Mononuclear cell (primary cell): Measurements from ENCODE around the gene PKIG. TPM values are rescaled to one million over a fixed set of nuclear protein-coding genes. Genes with fewer than 3 reads are reported as not detected.
"Not testable (repeated sequence)": the region's sequence is repeated elsewhere in the genome, so short reads cannot be mapped to it uniquely, and the experiment has no call there.

ENCODE experiments used
- H3K27me3 ChIP-seq: 2 replicates; pipeline ENCODE4 v1.6.0; 2011; ENCODE audit warnings: low read length, control low read depth; ENCODE audit not compliant: insufficient read depth
- H3K4me1 ChIP-seq: 2 replicates; pipeline ENCODE4 v1.5.1; 2011; ENCODE audit warnings: mild to moderate bottlenecking, low read length, control low read depth; ENCODE audit not compliant: insufficient read depth
- H3K4me3 ChIP-seq: 2 replicates; pipeline ENCODE4 v1.5.1; 2011; ENCODE audit warnings: mild to moderate bottlenecking, low read length, moderate library complexity
- H3K9me3 ChIP-seq: 2 replicates; pipeline ENCODE4 v1.5.1; 2011; ENCODE audit warnings: low read depth, mild to moderate bottlenecking, control low read depth, low read length
- total RNA-seq: library from RNA; depleted of rRNA; stranded (reverse); fragments of >200 nt; gene quantifications from one replicate; pipeline ENCODE4 v1.2.3, GENCODE V29; 2012

The PKIG gene
- total RNA-seq, 1 donor: 6.9 TPM

- Histone ChIP-seq H3K27me3 (no peaks in the 10 kb centered on the region), H3K4me1 (peaks cover 58% of the 10 kb centered on the region)
Observed at GRCh38 chr20:44583157-44583556, 778 bp downstream of the PKIG start.

GRCh38 chr20:44584162-44584561 lies 1.8 kb downstream of the PKIG start:
- Histone ChIP-seq H3K27me3 (no peaks in the 10 kb centered on the region), H3K4me3 (no peak overlapping the region), H3K4me1 (peaks cover 58% of the 10 kb centered on the region), H3K9me3 (no peaks in the 10 kb centered on the region)

More at GRCh38 chr20:44583157-44583556, 778 bp downstream of the PKIG start:
- H3K9me3 ChIP-seq: no peaks in the 10 kb centered on the region
- H3K4me3 ChIP-seq: peak overlapping the region; percentile 25

GRCh38 chr20:44585057-44585963 lies 2.9 kb downstream of the PKIG start:
- peaks cover 50% of the 10 kb centered on the region for H3K4me1 ChIP-seq
- H3K27me3 ChIP-seq: no peaks in the 10 kb centered on the region
- H3K9me3 ChIP-seq: no peaks in the 10 kb centered on the region
- H3K4me3 ChIP-seq: no peak overlapping the region

GRCh38 chr20:44586289-44586911 lies 4.0 kb downstream of the PKIG start:
- Histone ChIP-seq H3K4me3 (no peak overlapping the region), H3K9me3 (no peaks in the 10 kb centered on the region), H3K4me1 (peaks cover 48% of the 10 kb centered on the region), H3K27me3 (no peaks in the 10 kb centered on the region)

GRCh38 chr20:44587035-44587980 lies 4.9 kb downstream of the PKIG start:
- no peaks in the 10 kb centered on the region for H3K27me3 ChIP-seq
- H3K9me3 ChIP-seq: no peaks in the 10 kb centered on the region
- H3K4me1 ChIP-seq: peaks cover 43% of the 10 kb centered on the region
- H3K4me3 ChIP-seq: no peak overlapping the region

GRCh38 chr20:44588321-44588720 lies 5.9 kb downstream of the PKIG start:
- not testable (repeated sequence) for H3K4me3 ChIP-seq, H3K27me3 ChIP-seq, H3K9me3 ChIP-seq
- H3K4me1 ChIP-seq: peaks cover 38% of the 10 kb centered on the region

- Histone ChIP-seq H3K4me1 (peaks cover 50% of the 10 kb centered on the region), H3K9me3 (no peaks in the 10 kb centered on the region), H3K4me3 (no peak overlapping the region), H3K27me3 (no peaks in the 10 kb centered on the region)
Observed at GRCh38 chr20:44589537-44589936, 7.2 kb downstream of the PKIG start.

GRCh38 chr20:44590980-44591778 lies 8.8 kb downstream of the PKIG start:
- Histone ChIP-seq H3K27me3 (no peaks in the 10 kb centered on the region), H3K9me3 (no peaks in the 10 kb centered on the region)

GRCh38 chr20:44592366-44592765 lies 10.0 kb downstream of the PKIG start:
- peaks cover 41% of the 10 kb centered on the region for H3K4me1 ChIP-seq

More at GRCh38 chr20:44590980-44591778, 8.8 kb downstream of the PKIG start:
- Histone ChIP-seq H3K4me3 (no peak overlapping the region), H3K4me1 (peaks cover 42% of the 10 kb centered on the region)

GRCh38 chr20:44593751-44594150 lies 11.4 kb downstream of the PKIG start:
- Histone ChIP-seq H3K4me3 (no peak overlapping the region), H3K9me3 (no peaks in the 10 kb centered on the region), H3K27me3 (no peaks in the 10 kb centered on the region), H3K4me1 (peaks cover 49% of the 10 kb centered on the region)

More at GRCh38 chr20:44592366-44592765, 10.0 kb downstream of the PKIG start:
- Histone ChIP-seq H3K9me3 (no peaks in the 10 kb centered on the region), H3K4me3 (no peak overlapping the region), H3K27me3 (no peaks in the 10 kb centered on the region)

GRCh38 chr20:44594730-44595129 lies 12.4 kb downstream of the PKIG start:
- no peak overlapping the region for H3K4me3 ChIP-seq
- peaks cover 59% of the 10 kb centered on the region for H3K4me1 ChIP-seq
- no peaks in the 10 kb centered on the region for H3K9me3 ChIP-seq

GRCh38 chr20:44596010-44596409 lies 13.6 kb downstream of the PKIG start:
- H3K4me1 ChIP-seq: peaks cover 72% of the 10 kb centered on the region
- no peak overlapping the region for H3K4me3 ChIP-seq
- H3K27me3 ChIP-seq: no peaks in the 10 kb centered on the region
- no peaks in the 10 kb centered on the region for H3K9me3 ChIP-seq

More at GRCh38 chr20:44594730-44595129, 12.4 kb downstream of the PKIG start:
- H3K27me3 ChIP-seq: no peaks in the 10 kb centered on the region

- Histone ChIP-seq H3K9me3 (no peaks in the 10 kb centered on the region), H3K4me1 (peaks cover 75% of the 10 kb centered on the region)
Observed at GRCh38 chr20:44596876-44597275, 14.5 kb downstream of the PKIG start.

GRCh38 chr20:44597516-44597915 lies 15.1 kb downstream of the PKIG start:
- H3K4me3 ChIP-seq: no peak overlapping the region
- H3K27me3 ChIP-seq: no peaks in the 10 kb centered on the region
- H3K9me3 ChIP-seq: no peaks in the 10 kb centered on the region
- H3K4me1 ChIP-seq: peaks cover 76% of the 10 kb centered on the region

More at GRCh38 chr20:44596876-44597275, 14.5 kb downstream of the PKIG start:
- H3K4me3 ChIP-seq: no peak overlapping the region
- H3K27me3 ChIP-seq: no peaks in the 10 kb centered on the region
